Parathyroid adenoma (tissue), 2 donors: Measurements from ENCODE around the gene ESRRB.

Experiments
- H2AFZ ChIP-seq: fragments of 300-600 bp; sonication (generic); one replicate; pipeline ENCODE4 v1.7.0; 2017; ENCODE audit warnings: antibody characterized with exemption, mild to moderate bottlenecking
- H3K27ac ChIP-seq: fragments of 300-600 bp; sonication (generic); one replicate; pipeline ENCODE4 v1.7.0; 2017
- H3K27me3 ChIP-seq: fragments of 300-600 bp; sonication (generic); one replicate; pipeline ENCODE4 v1.7.0; 2017; ENCODE audit warnings: low read length; ENCODE audit not compliant: control insufficient read depth, insufficient read depth
- H3K36me3 ChIP-seq: fragments of 300-600 bp; sonication (generic); one replicate; pipeline ENCODE4 v1.7.0; 2017; ENCODE audit warnings: low read length; ENCODE audit not compliant: control insufficient read depth, insufficient read depth
- H3K4me1 ChIP-seq: fragments of 300-600 bp; sonication (generic); one replicate; pipeline ENCODE4 v1.7.0; 2017; ENCODE audit warnings: control low read depth
- H3K4me2 ChIP-seq: fragments of 300-600 bp; sonication (generic); one replicate; pipeline ENCODE4 v1.7.0; 2017; ENCODE audit warnings: low read length
- H3K4me3 ChIP-seq: fragments of 300-600 bp; sonication (generic); one replicate; pipeline ENCODE4 v1.7.0; 2017; ENCODE audit warnings: low read depth, low read length
- H3K79me2 ChIP-seq: fragments of 300-600 bp; sonication (generic); one replicate; pipeline ENCODE4 v1.7.0; 2017; ENCODE audit warnings: control low read depth
- H3K9ac ChIP-seq: fragments of 300-600 bp; sonication (generic); one replicate; pipeline ENCODE4 v1.7.0; 2017; ENCODE audit warnings: mild to moderate bottlenecking
- H3K9me3 ChIP-seq: fragments of 300-600 bp; sonication (generic); one replicate; pipeline ENCODE4 v1.7.0; 2017; ENCODE audit warnings: low read length; ENCODE audit not compliant: control insufficient read depth
- TF ChIP-seq, protein P1 (sequence below): fragments of 300-600 bp; sonication (generic); IDR thresholded peaks from one replicate; pipeline ENCODE4 v1.7.0; 2017; ENCODE audit warnings: antibody characterized with exemption, mild to moderate bottlenecking
- donor health status: primary hyperparathyroidism.

Gene ESRRB

DNA sequence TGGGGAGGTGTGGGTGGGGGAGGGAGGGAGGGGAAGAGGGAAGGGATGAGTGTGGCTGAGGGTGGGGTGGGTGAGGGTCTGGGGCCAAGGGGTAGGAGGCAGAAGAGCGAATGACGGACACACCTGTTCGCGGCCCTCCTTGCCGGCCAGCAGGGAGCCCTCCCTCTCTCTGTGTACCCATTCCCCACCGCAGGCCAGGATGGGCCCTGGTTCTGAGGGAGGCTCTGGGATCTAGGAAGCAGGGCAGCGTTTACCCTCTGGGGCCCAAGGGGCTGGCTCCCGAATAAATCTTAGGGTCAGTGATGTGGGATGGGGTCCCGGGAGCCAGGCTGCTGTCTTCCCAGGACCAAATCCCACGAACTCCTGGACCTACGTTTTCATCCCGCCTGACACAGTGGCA lies 46.0 kb upstream of the ESRRB start:
- Histone ChIP-seq H3K79me2 (no peaks in the 10 kb centered on the region), H3K4me1 (no peaks in the 10 kb centered on the region), H2AFZ (no peak overlapping the region), H3K4me2 (no peak overlapping the region), H3K36me3 (no peaks in the 10 kb centered on the region), H3K9ac (no peak overlapping the region), H3K4me3 (no peak overlapping the region), H3K27ac (no peak overlapping the region), H3K27me3 (peaks cover 5% of the 10 kb centered on the region), H3K9me3 (no peaks in the 10 kb centered on the region)
- TF ChIP-seq, protein P1, sequence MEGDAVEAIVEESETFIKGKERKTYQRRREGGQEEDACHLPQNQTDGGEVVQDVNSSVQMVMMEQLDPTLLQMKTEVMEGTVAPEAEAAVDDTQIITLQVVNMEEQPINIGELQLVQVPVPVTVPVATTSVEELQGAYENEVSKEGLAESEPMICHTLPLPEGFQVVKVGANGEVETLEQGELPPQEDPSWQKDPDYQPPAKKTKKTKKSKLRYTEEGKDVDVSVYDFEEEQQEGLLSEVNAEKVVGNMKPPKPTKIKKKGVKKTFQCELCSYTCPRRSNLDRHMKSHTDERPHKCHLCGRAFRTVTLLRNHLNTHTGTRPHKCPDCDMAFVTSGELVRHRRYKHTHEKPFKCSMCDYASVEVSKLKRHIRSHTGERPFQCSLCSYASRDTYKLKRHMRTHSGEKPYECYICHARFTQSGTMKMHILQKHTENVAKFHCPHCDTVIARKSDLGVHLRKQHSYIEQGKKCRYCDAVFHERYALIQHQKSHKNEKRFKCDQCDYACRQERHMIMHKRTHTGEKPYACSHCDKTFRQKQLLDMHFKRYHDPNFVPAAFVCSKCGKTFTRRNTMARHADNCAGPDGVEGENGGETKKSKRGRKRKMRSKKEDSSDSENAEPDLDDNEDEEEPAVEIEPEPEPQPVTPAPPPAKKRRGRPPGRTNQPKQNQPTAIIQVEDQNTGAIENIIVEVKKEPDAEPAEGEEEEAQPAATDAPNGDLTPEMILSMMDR, result no peak

DNA sequence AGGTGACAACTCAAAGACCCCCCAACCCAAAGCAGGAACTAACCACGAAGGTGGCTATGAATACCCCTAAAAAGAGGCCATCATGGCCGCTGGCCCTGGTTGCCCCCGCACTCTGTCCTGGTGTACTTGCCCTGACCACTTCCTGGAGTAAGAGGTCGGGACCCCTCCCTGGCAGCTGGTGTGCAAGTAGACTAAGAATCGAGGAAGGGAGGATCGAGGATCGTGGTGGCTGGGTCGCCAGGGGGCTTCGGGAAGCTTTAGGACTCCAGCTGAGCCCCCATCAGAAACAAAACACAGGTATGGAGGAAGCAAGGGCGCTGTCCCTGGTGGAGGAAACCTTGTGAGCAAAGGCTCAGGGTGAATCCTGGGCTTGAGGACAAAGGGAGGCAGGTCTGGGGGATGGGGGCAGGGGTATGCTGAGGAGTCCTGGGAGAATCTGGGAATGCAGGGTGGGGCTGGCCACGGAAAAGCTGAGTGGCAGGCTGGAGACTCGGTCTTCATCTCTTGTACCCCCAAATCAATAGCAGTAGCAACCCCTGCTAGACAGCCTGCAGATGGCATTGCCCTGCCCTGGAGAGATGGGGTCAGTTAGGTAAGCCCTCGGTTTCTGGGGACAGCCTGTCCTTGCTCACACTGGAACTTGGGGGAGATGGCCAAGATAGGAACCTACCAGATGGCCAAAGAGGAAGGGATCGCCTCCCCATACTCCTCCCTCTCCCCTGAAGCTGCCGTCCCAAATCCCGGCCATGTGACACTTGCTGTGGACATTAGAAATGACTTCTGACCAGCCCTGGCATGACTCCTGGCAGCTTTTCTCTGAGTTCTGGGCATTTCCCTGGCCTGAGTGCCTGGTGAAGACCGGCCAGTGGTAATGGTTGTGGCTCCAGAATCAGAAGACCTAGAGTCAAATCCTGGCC lies 45.3 kb upstream of the ESRRB start:
- H3K9me3 ChIP-seq, result no peaks in the 10 kb centered on the region
- H3K27ac ChIP-seq, result no peak overlapping the region
- H3K27me3 ChIP-seq, result peaks cover 5% of the 10 kb centered on the region
- H3K9ac ChIP-seq, result no peak overlapping the region
- no peak overlapping the region for H2AFZ ChIP-seq
- no peaks in the 10 kb centered on the region for H3K4me1 ChIP-seq
- H3K36me3 ChIP-seq, result no peaks in the 10 kb centered on the region
- H3K79me2 ChIP-seq, result no peaks in the 10 kb centered on the region
- no peak overlapping the region for H3K4me3 ChIP-seq
- TF ChIP-seq, protein P1, result no peak
- H3K4me2 ChIP-seq, result no peak overlapping the region

DNA sequence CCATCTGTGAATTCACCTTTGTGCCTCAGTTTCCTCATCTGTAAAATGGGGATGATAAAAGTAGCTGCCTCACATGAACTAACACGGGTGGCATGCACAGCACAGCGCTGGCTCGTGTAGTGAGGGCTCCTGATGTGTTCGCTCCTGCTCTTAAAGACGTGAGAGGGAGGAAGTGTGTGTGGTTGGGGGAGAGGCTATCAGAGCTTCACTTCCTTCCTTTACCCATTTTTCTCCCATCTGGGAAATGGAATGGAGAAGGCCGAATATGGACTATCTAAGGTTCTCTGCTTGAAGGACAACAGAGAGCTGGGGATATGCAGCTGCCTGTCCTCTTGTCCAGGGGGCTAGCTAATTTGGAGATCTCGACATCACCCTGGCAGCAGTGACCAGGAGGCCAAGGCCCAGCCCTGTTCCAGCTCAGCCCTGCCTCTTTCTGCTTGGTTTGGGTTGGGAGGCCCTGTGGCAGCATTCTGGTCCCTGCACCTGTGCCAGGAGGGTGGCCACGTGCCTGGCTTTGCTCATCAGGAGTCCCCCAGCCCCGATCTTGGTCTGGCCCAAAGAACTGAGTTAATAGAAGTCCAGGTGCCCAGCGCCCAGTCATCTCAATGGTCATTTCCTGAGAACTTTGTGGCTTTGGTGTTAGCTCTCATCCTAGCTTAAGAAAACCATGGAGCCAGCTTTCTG lies 44.5 kb upstream of the ESRRB start:
- peaks cover 5% of the 10 kb centered on the region for H3K27me3 ChIP-seq
- H3K27ac ChIP-seq, result no peak overlapping the region
- no peaks in the 10 kb centered on the region for H3K36me3 ChIP-seq
- H3K4me2 ChIP-seq, result no peak overlapping the region
- H3K4me1 ChIP-seq, result no peaks in the 10 kb centered on the region
- no peak overlapping the region for H3K9ac ChIP-seq
- no peak overlapping the region for H3K4me3 ChIP-seq
- TF ChIP-seq, protein P1, result no peak
- no peaks in the 10 kb centered on the region for H3K79me2 ChIP-seq
- no peaks in the 10 kb centered on the region for H3K9me3 ChIP-seq
- H2AFZ ChIP-seq, result no peak overlapping the region

DNA sequence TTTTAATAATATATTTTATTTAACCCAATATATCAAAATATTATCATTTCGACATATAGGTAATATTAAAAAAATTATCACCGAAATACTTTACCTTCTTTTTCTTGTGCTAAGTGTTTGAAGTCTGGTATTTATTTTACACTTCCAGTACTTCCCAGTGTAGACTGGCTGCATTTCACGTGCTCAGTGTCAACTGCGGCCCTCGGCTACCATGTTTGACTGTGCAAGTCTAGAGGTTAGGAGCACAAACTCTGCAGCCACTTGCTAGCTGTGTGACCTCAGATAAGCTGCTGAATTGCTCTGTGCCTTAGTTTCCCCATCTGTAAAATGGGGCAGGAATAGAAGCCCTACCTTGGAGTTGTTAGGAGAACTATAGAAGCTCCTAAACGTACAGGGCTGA lies 42.3 kb upstream of the ESRRB start:
- H3K4me3 ChIP-seq, result no peak overlapping the region
- TF ChIP-seq, protein P1, result no peak
- peaks cover 5% of the 10 kb centered on the region for H3K27me3 ChIP-seq
- no peak overlapping the region for H2AFZ ChIP-seq
- no peak overlapping the region for H3K9ac ChIP-seq
- H3K9me3 ChIP-seq, result no peaks in the 10 kb centered on the region
- no peak overlapping the region for H3K4me2 ChIP-seq
- no peaks in the 10 kb centered on the region for H3K79me2 ChIP-seq
- no peak overlapping the region for H3K27ac ChIP-seq
- no peaks in the 10 kb centered on the region for H3K36me3 ChIP-seq
- H3K4me1 ChIP-seq, result no peaks in the 10 kb centered on the region
